Liver (tissue), 9 donors: ENCODE measurements around the gene SAC3D1. TPM values are rescaled to one million over a fixed set of nuclear protein-coding genes. Genes with fewer than 3 reads are reported as not detected.

ENCODE experiments used
- DNase-seq: peaks from one replicate; pipeline ENCODE4 v3.0.0-alpha.2; 2017; ENCODE audit warnings: low spot score
- H3K27ac ChIP-seq, 2 donors: one replicate each; pipeline ENCODE4 v1.7.0; 2013; ENCODE audit warnings: inconsistent platforms in 2 of 2, low read length in 2 of 2, control low read depth in 1 of 2, low read depth in 1 of 2, mild to moderate bottlenecking in 1 of 2
- H3K27me3 ChIP-seq, 4 donors: one replicate each; pipeline versions ENCODE4 v1.6.1 to v1.7.0; 2013; ENCODE audit warnings: low read length in 3 of 4, inconsistent platforms in 1 of 4, mild to moderate bottlenecking in 1 of 4, moderate library complexity in 1 of 4; ENCODE audit not compliant: control insufficient read depth in 4 of 4, insufficient read depth in 4 of 4
- H3K36me3 ChIP-seq, 4 donors: one replicate each; pipeline versions ENCODE4 v1.6.1 to v1.7.0; 2013; ENCODE audit warnings: low read length in 3 of 4, mild to moderate bottlenecking in 3 of 4, low read depth in 1 of 4, moderate library complexity in 1 of 4; ENCODE audit not compliant: control insufficient read depth in 4 of 4, insufficient read depth in 3 of 4
- H3K4me1 ChIP-seq, 4 donors: one replicate each; pipeline versions ENCODE4 v1.6.1 to v1.7.0; 2013; ENCODE audit warnings: low read length in 3 of 4, mild to moderate bottlenecking in 3 of 4, moderate library complexity in 1 of 4; ENCODE audit not compliant: control insufficient read depth in 4 of 4, insufficient read depth in 4 of 4
- H3K4me3 ChIP-seq, 3 donors: one replicate each; pipeline versions ENCODE4 v1.6.1 to v1.7.0; 2013; ENCODE audit warnings: low read length in 3 of 3, control low read depth in 1 of 3, low read depth in 1 of 3, mild to moderate bottlenecking in 1 of 3
- H3K9ac ChIP-seq, 2 donors: one replicate each; pipeline ENCODE4 v1.7.0; 2013; ENCODE audit warnings: low read length in 2 of 2, mild to moderate bottlenecking in 2 of 2, moderate library complexity in 2 of 2, control low read depth in 1 of 2, low read depth in 1 of 2
- H3K9me3 ChIP-seq, 4 donors: one replicate each; pipeline versions ENCODE4 v1.6.1 to v1.7.0; 2013; ENCODE audit warnings: low read length in 3 of 4; ENCODE audit not compliant: control insufficient read depth in 4 of 4
- ATF3 ChIP-seq: IDR thresholded peaks from 2 replicates; pipeline ENCODE4 v1.6.1; 2016; ENCODE audit warnings: antibody characterized with exemption
- CTCF ChIP-seq: fragments of 150-350 bp; IDR thresholded peaks from 2 replicates; pipeline ENCODE4 v1.5.1; 2017; ENCODE audit warnings: improper control_type of control experiment, low read depth, low read length; ENCODE audit not compliant: missing input control
- EGR1 ChIP-seq, 2 donors: IDR thresholded peaks; 2 replicates each; pipeline ENCODE4 v1.6.1; 2016 to 2018; ENCODE audit warnings: antibody characterized with exemption in 2 of 2, low read depth in 2 of 2
- FOXA1 ChIP-seq: IDR thresholded peaks from 2 replicates; pipeline ENCODE4 v1.6.1; 2016; ENCODE audit warnings: antibody characterized with exemption
- FOXA2 ChIP-seq: IDR thresholded peaks from 2 replicates; pipeline ENCODE4 v1.6.1; 2016; ENCODE audit warnings: antibody characterized with exemption
- GABPA ChIP-seq, 2 donors: IDR thresholded peaks in 1 of 2; conservative IDR thresholded peaks in 1 of 2; 2 replicates each; pipeline ENCODE4 v1.6.1; 2016; ENCODE audit warnings: antibody characterized with exemption in 2 of 2, mild to moderate bottlenecking in 1 of 2, moderate library complexity in 1 of 2
- HNF4A ChIP-seq, 2 donors: conservative IDR thresholded peaks; 2 replicates each; pipeline ENCODE4 v1.6.1; 2016; ENCODE audit warnings: antibody characterized with exemption in 2 of 2, mild to moderate bottlenecking in 2 of 2
- HNF4G ChIP-seq: IDR thresholded peaks from 2 replicates; pipeline ENCODE4 v1.6.1; 2016; ENCODE audit warnings: antibody characterized with exemption
- JUND ChIP-seq, 2 donors: IDR thresholded peaks; 2 replicates each; pipeline ENCODE4 v1.6.1; 2016; ENCODE audit warnings: antibody characterized with exemption in 2 of 2
- MAX ChIP-seq: IDR thresholded peaks from 2 replicates; pipeline ENCODE4 v1.6.1; 2016; ENCODE audit warnings: antibody characterized with exemption
- NR2F2 ChIP-seq: IDR thresholded peaks from 2 replicates; pipeline ENCODE4 v1.6.1; 2016; ENCODE audit warnings: antibody characterized with exemption
- RAD21 ChIP-seq, 2 donors: IDR thresholded peaks; 2 replicates each; pipeline ENCODE4 v1.6.1; 2016; ENCODE audit warnings: antibody characterized with exemption in 2 of 2, mild to moderate bottlenecking in 2 of 2
- REST ChIP-seq: IDR thresholded peaks from 2 replicates; pipeline ENCODE4 v1.6.1; 2016; ENCODE audit warnings: antibody characterized with exemption, mild to moderate bottlenecking
- RXRA ChIP-seq, 2 donors: IDR thresholded peaks; 2 replicates each; pipeline ENCODE4 v1.6.1; 2017 to 2018; ENCODE audit warnings: antibody characterized with exemption in 2 of 2, mild to moderate bottlenecking in 1 of 2
- SP1 ChIP-seq: IDR thresholded peaks from 2 replicates; pipeline ENCODE4 v1.6.1; 2018; ENCODE audit warnings: antibody characterized with exemption, mild to moderate bottlenecking
- TAF1 ChIP-seq: conservative IDR thresholded peaks from 2 replicates; pipeline ENCODE4 v1.6.1; 2016; ENCODE audit warnings: antibody characterized with exemption, mild to moderate bottlenecking
- YY1 ChIP-seq: IDR thresholded peaks from 2 replicates; pipeline ENCODE4 v1.6.1; 2016; ENCODE audit warnings: antibody characterized with exemption, mild to moderate bottlenecking
- ZBTB33 ChIP-seq: IDR thresholded peaks from 2 replicates; pipeline ENCODE4 v1.6.1; 2016; ENCODE audit warnings: antibody characterized with exemption
- WGBS: extraction: QIAGEN DNeasy Blood & Tissue Kit; methylation state at CpG from one replicate; pipeline ENCODE4 v1.1.7; 2013; 5-methylcytosine and 5-hydroxymethylcytosine counted together
- polyA plus RNA-seq, 2 donors: library from polyadenylated mRNA; stranded (reverse) in 1 of 2; unstranded in 1 of 2; fragments of 200-250 nt in 1 of 2; fragments of >200 nt in 1 of 2; fragmentation: Nextera tagmentation in 1 of 2; extraction: Ambion mirVana in 1 of 2; gene quantifications; one replicate each; pipeline versions ENCODE4 v1.2.1 to v1.2.3, GENCODE V29; 2013 to 2015
- total RNA-seq, 2 donors: library from RNA; depleted of rRNA; stranded (reverse); fragments of >200 nt; gene quantifications; one replicate each; pipeline ENCODE4 v1.2.3, GENCODE V29; 2014
- donor health status: healthy.
- donor health status: healthy.
- donor health status: healthy.
- donor health status: healthy.
- donor health status: healthy.

SAC3D1 gene
- total and polyA plus RNA-seq, 4 donors, result 3.8 to 7.9 (median 6.8) TPM

- peak; percentile 55 for TF ChIP-seq ZBTB33
Observed at GRCh38 chr11:65027213-65028067, 13.6 kb upstream of the SAC3D1 start, which contains the start of gene SNX15 (continued).

- no peak for TF ChIP-seq HNF4A (conservative IDR thresholded peaks at IDR 0.05)
- no peak for TF ChIP-seq SP1
- TF ChIP-seq RXRA (IDR thresholded peaks at IDR 0.05), result no peak
- TF ChIP-seq FOXA2, result no peak
- TF ChIP-seq MAX, result no peak
- TF ChIP-seq JUND (IDR thresholded peaks at IDR 0.05), result no peak
- TF ChIP-seq ZBTB33, result no peak
- TF ChIP-seq FOXA1, result no peak
- no peak for TF ChIP-seq ATF3
- no peak for TF ChIP-seq YY1
- TF ChIP-seq HNF4G, result no peak
- TF ChIP-seq RAD21 (IDR thresholded peaks at IDR 0.05), result no peak
- TF ChIP-seq GABPA (IDR thresholded peaks at IDR 0.05 in 1 of 2, conservative IDR thresholded peaks at IDR 0.05 in 1 of 2), result no peak
- TF ChIP-seq TAF1, result no peak
- TF ChIP-seq EGR1 (IDR thresholded peaks at IDR 0.05; ENCODE audit: low read depth in 2 of 2), result no peak
- TF ChIP-seq NR2F2, result no peak
- no peak for TF ChIP-seq REST
- no peak for TF ChIP-seq CTCF
- Histone ChIP-seq H3K27me3 (no peaks in the 10 kb centered on the region), H3K4me3 (no peak overlapping the region), H3K36me3 (peaks cover 3 to 33% (median 12%) of the 10 kb centered on the region in 4 donors), H3K27ac (no peak overlapping the region), H3K9ac (no peak overlapping the region), H3K9me3 (no peaks in the 10 kb centered on the region), H3K4me1 (peaks cover 0 to 14% (median 8%) of the 10 kb centered on the region in 4 donors)
- WGBS, result 87% methylated on average over 13 of the region's 13 CpGs
- no peak for DNase-seq
Observed at GRCh38 chr11:65032216-65032615, 8.8 kb upstream of the SAC3D1 start.
